Measurements from ENCODE around the gene ADGRL3.

The ADGRL3 gene

DNA sequence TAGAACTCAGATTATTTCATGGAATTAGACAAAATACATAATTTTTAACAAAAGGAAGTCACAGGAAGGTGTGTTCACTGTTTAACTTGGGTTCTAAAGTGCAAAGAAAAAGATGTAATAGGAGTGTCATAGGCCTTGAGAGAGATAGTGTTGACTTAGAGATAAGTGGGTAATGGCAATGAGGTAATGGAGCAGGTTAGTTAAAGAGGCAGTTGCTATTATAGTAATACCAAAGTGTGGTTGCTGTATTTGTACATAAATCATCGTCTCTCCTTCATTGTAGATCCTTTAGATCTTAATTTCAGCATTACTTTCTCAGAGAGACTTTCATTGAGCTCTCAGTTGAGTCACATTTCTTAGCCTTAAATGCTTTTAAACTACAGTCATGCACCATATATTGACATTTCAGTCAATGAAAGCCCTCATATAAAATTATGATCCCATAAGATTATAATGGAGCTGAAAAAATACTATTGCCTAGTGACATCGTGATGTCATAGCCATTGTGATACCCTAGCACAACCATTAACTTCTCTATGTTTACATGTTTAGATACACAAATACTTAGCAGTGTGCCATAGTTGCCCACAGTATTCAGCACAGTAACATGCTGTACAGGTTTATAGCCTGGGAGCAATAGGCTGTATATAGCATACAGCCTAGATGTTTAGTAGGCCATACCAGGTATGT lies 245.4 kb downstream of the ADGRL3 start:
- Histone ChIP-seq H3K9ac (ENCODE audit: low read depth, low read length) (no peak overlapping the region), H3K9me3 (ENCODE audit: insufficient read depth, low read length, severe bottlenecking) (no peaks in the 10 kb centered on the region), H2AFZ (ENCODE audit: low read depth, low read length) (no peak overlapping the region), H3K79me2 (ENCODE audit: insufficient read depth, low read length) (no peaks in the 10 kb centered on the region), H3K27me3 (ENCODE audit: insufficient read depth, low read length, poor library complexity) (no peaks in the 10 kb centered on the region), H3K4me3 (ENCODE audit: low read depth in 1 of 2, low read length in 2 of 2) (no peak overlapping the region), H3K4me2 (ENCODE audit: insufficient read depth, low read length) (no peak overlapping the region), H3K27ac (ENCODE audit: low read length) (no peak overlapping the region), H3K36me3 (ENCODE audit: insufficient read depth, low read length) (no peaks in the 10 kb centered on the region), H4K20me1 (ENCODE audit: insufficient read depth, low read length) (no peaks in the 10 kb centered on the region), H3K4me1 (ENCODE audit: insufficient read depth, low read length) (no peaks in the 10 kb centered on the region)
- no peak for DNase-seq
- TF ChIP-seq EZH2 (IDR thresholded peaks at IDR 0.05; ENCODE audit: borderline replicate concordance, low read depth, low read length, severe bottlenecking) = no peak
- TF ChIP-seq, protein P1, sequence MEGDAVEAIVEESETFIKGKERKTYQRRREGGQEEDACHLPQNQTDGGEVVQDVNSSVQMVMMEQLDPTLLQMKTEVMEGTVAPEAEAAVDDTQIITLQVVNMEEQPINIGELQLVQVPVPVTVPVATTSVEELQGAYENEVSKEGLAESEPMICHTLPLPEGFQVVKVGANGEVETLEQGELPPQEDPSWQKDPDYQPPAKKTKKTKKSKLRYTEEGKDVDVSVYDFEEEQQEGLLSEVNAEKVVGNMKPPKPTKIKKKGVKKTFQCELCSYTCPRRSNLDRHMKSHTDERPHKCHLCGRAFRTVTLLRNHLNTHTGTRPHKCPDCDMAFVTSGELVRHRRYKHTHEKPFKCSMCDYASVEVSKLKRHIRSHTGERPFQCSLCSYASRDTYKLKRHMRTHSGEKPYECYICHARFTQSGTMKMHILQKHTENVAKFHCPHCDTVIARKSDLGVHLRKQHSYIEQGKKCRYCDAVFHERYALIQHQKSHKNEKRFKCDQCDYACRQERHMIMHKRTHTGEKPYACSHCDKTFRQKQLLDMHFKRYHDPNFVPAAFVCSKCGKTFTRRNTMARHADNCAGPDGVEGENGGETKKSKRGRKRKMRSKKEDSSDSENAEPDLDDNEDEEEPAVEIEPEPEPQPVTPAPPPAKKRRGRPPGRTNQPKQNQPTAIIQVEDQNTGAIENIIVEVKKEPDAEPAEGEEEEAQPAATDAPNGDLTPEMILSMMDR (IDR thresholded peaks at IDR 0.05; ENCODE audit: borderline replicate concordance, extremely low read depth, low read length, poor library complexity, severe bottlenecking) = no peak
- no peak for ATAC-seq (ENCODE audit: insufficient read depth, low read depth)

GRCh38 chr4:61446941-61447340 lies 246.8 kb downstream of the ADGRL3 start:
- Histone ChIP-seq H3K27ac (ENCODE audit: low read length) (no peak overlapping the region), H3K36me3 (ENCODE audit: insufficient read depth, low read length) (no peaks in the 10 kb centered on the region), H3K79me2 (ENCODE audit: insufficient read depth, low read length) (no peaks in the 10 kb centered on the region), H3K27me3 (ENCODE audit: insufficient read depth, low read length, poor library complexity) (no peaks in the 10 kb centered on the region), H2AFZ (ENCODE audit: low read depth, low read length) (no peak overlapping the region), H3K9me3 (ENCODE audit: insufficient read depth, low read length, severe bottlenecking) (no peaks in the 10 kb centered on the region), H3K4me2 (ENCODE audit: insufficient read depth, low read length) (no peak overlapping the region), H4K20me1 (ENCODE audit: insufficient read depth, low read length) (no peaks in the 10 kb centered on the region), H3K4me3 (ENCODE audit: low read depth in 1 of 2, low read length in 2 of 2) (no peak overlapping the region), H3K4me1 (ENCODE audit: insufficient read depth, low read length) (no peaks in the 10 kb centered on the region), H3K9ac (ENCODE audit: low read depth, low read length) (no peak overlapping the region)
- ATAC-seq (ENCODE audit: insufficient read depth, low read depth) (no peak), DNase-seq (no peak)
- TF ChIP-seq EZH2 (IDR thresholded peaks at IDR 0.05; ENCODE audit: borderline replicate concordance, low read depth, low read length, severe bottlenecking) = no peak
- TF ChIP-seq, protein P1 (IDR thresholded peaks at IDR 0.05; ENCODE audit: borderline replicate concordance, extremely low read depth, low read length, poor library complexity, severe bottlenecking) = no peak

GRCh38 chr4:61447918-61448317 lies 247.8 kb downstream of the ADGRL3 start:
- Histone ChIP-seq H3K27ac (ENCODE audit: low read length) (no peak overlapping the region), H3K27me3 (ENCODE audit: insufficient read depth, low read length, poor library complexity) (no peaks in the 10 kb centered on the region), H3K9me3 (ENCODE audit: insufficient read depth, low read length, severe bottlenecking) (no peaks in the 10 kb centered on the region), H3K4me2 (ENCODE audit: insufficient read depth, low read length) (no peak overlapping the region), H3K4me3 (ENCODE audit: low read depth in 1 of 2, low read length in 2 of 2) (no peak overlapping the region), H3K79me2 (ENCODE audit: insufficient read depth, low read length) (no peaks in the 10 kb centered on the region), H4K20me1 (ENCODE audit: insufficient read depth, low read length) (no peaks in the 10 kb centered on the region), H3K36me3 (ENCODE audit: insufficient read depth, low read length) (no peaks in the 10 kb centered on the region), H3K4me1 (ENCODE audit: insufficient read depth, low read length) (no peaks in the 10 kb centered on the region), H2AFZ (ENCODE audit: low read depth, low read length) (no peak overlapping the region), H3K9ac (ENCODE audit: low read depth, low read length) (no peak overlapping the region)
- ATAC-seq (ENCODE audit: insufficient read depth, low read depth) = no peak
- no peak for DNase-seq
- TF ChIP-seq, protein P1 (IDR thresholded peaks at IDR 0.05; ENCODE audit: borderline replicate concordance, extremely low read depth, low read length, poor library complexity, severe bottlenecking) = no peak
- TF ChIP-seq EZH2 (IDR thresholded peaks at IDR 0.05; ENCODE audit: borderline replicate concordance, low read depth, low read length, severe bottlenecking) = no peak
